ENCODE measurements around the gene IPO7. TPM values are rescaled to one million over a fixed set of nuclear protein-coding genes. Genes with fewer than 3 reads are reported as not detected.

IPO7 gene
- total and polyA plus RNA-seq, 7 donors = 110 to 355 (median 258) TPM

DNA sequence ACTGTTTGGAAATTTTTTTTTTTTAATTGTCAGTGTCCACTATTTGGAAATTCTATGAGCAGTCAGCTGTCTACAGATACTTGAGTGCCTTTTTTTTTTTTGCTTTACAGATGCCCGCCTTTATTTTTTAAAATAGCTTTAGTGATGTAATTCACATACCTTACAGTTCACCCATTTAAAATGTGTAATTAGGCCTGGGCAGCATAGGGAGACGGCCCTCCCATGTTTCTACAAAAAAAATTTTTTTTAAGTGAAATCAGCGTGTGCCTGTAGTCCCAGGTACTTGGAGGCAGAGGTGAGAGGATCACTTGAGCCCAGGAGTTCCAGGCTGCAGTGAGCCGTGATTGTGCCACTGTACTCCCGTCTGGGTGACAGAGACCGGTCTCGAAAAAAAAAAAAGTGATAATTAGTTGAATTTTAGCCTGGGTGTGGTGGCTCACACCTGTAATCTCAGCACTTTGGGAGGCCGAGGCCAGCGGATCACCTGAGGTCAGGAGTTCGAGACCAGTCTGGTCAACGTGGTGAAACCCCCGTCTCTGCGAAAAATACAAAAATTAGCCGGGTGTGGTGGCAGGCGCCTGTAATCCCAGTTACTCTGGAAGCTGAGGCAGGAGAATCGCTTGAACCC is 77.8 kb downstream of the IPO7 start:
- TF ChIP-seq, protein P1, sequence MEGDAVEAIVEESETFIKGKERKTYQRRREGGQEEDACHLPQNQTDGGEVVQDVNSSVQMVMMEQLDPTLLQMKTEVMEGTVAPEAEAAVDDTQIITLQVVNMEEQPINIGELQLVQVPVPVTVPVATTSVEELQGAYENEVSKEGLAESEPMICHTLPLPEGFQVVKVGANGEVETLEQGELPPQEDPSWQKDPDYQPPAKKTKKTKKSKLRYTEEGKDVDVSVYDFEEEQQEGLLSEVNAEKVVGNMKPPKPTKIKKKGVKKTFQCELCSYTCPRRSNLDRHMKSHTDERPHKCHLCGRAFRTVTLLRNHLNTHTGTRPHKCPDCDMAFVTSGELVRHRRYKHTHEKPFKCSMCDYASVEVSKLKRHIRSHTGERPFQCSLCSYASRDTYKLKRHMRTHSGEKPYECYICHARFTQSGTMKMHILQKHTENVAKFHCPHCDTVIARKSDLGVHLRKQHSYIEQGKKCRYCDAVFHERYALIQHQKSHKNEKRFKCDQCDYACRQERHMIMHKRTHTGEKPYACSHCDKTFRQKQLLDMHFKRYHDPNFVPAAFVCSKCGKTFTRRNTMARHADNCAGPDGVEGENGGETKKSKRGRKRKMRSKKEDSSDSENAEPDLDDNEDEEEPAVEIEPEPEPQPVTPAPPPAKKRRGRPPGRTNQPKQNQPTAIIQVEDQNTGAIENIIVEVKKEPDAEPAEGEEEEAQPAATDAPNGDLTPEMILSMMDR (IDR thresholded peaks at IDR 0.05) = no peak
- no peak for ATAC-seq
- 78 to 83% (median 79%) methylated on average over 16 of the region's 16 CpGs for WGBS, 3 donors

DNA sequence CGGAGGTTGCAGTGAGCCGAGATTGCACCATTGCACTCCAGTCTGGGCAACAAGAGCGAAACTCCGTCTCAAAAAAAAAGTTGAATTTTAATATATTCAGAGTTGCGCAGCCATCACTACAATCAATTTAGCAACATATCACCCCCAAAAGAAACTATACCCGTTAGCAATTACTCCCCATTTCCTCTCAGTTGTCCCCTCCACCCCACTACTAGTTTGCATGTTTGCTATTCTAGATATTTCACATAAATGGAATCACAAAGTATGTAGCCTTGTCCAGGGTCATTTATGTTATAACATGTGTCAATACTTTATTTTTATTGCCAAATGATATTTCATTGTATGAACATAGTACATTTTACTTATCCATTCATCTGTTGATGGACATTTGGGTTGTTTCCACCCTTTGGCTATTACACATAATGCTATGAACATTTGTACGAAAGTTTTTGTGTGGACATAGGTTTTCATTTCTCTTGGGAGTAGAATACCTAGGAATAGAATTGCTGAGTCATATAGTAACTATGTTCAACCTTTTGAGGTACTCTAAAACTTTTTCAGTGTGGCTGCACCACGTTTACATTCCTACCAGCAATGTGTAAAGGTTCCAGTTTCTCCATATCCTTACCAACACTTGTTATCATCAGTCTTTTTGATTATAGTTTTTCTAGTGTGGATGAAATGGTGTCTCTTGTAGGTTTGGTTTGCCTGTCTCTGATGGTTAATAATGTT is 78.5 kb downstream of the IPO7 start:
- WGBS, 3 donors = 82 to 90% (median 86%) methylated on average over 8 of the region's 8 CpGs

More for the DNA sequence above, 77.8 kb downstream of the IPO7 start:
- no peaks in the 10 kb centered on the region for H3K9me3 ChIP-seq
- no peak for DNase-seq
- intact Hi-C loops (cut with DNase I) = no loop called here
- peaks cover 14% of the 10 kb centered on the region for H3K4me1 ChIP-seq
- peak overlapping the region; percentile 98 for H3K27ac ChIP-seq
- peak overlapping the region; percentile 79 for H3K4me3 ChIP-seq
- no peaks in the 10 kb centered on the region for H3K27me3 ChIP-seq (ENCODE audit: insufficient read depth in 3 of 3, low read length in 2 of 3)
- H3K36me3 ChIP-seq (ENCODE audit: insufficient read depth in 1 of 2, low read depth in 1 of 2) = no peaks in the 10 kb centered on the region

DNA sequence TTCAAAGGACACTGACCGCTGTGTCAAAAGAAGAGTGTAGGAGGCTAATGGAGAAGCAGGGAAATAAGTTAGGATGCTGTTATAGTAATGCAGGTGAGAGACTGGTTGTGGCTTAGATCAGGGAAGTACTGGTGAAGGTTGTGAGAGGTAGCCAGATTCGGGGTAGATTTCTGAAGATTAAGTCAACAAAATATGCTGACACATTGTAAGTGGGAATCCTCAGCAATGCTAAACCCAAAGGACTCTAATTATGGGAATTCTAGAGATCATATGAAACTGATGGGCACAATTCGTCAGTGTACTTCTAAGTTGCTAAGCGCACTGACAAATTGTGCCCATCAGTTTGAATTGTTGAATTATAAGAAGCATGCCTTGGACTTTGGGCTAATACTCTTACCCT is 86.3 kb downstream of the IPO7 start:
- Histone ChIP-seq H3K9me3 (no peaks in the 10 kb centered on the region), H3K4me3 (no peak overlapping the region), H3K4me1 (no peaks in the 10 kb centered on the region), H3K27ac (no peak overlapping the region), H3K36me3 (ENCODE audit: insufficient read depth in 1 of 2, low read depth in 1 of 2) (peaks cover 2 to 53% of the 10 kb centered on the region in 2 donors), H3K27me3 (ENCODE audit: insufficient read depth in 3 of 3, low read length in 2 of 3) (no peaks in the 10 kb centered on the region)
- 89 to 95% (median 91%) methylated on average over 4 of the region's 4 CpGs for WGBS, 3 donors
- DNase-seq (no peak), ATAC-seq (no peak)
- TF ChIP-seq, protein P1 (IDR thresholded peaks at IDR 0.05) = no peak
- intact Hi-C loops (cut with DNase I) = no loop called here

More for the DNA sequence above, 78.5 kb downstream of the IPO7 start:
- no peaks in the 10 kb centered on the region for H3K27me3 ChIP-seq (ENCODE audit: insufficient read depth in 3 of 3, low read length in 2 of 3)
- TF ChIP-seq, protein P1 (IDR thresholded peaks at IDR 0.05) = no peak
- intact Hi-C loops (cut with DNase I) = no loop called here
- ATAC-seq = no peak
- H3K9me3 ChIP-seq = no peaks in the 10 kb centered on the region
- H3K27ac ChIP-seq = no peak overlapping the region
- no peaks in the 10 kb centered on the region for H3K36me3 ChIP-seq (ENCODE audit: insufficient read depth in 1 of 2, low read depth in 1 of 2)
- H3K4me1 ChIP-seq = peaks cover 14% of the 10 kb centered on the region
- DNase-seq = no peak
- H3K4me3 ChIP-seq = peak overlapping the region; percentile 79

DNA sequence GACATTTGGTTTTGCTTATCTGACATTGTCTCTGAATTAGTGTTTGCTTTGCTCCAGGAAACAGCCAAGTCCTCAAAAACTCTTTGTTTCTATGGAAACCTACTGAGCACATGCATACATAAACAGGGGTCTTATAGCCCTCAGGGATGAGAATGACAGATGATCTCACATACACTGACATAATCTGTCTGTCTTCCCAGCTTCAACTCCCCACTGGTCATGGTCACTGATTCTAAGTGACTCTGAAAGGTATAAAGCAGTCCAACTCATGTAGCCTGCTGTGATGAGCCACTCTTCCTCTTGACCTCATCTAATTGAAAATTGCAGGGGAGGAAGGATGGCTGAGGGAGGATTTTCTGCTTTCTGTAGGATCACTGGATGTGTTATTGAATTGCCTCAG is 89.0 kb downstream of the IPO7 start:
- no peaks in the 10 kb centered on the region for H3K27me3 ChIP-seq (ENCODE audit: insufficient read depth in 3 of 3, low read length in 2 of 3)
- H3K4me1 ChIP-seq = no peaks in the 10 kb centered on the region
- intact Hi-C loops (cut with DNase I) = no loop called here
- TF ChIP-seq, protein P1 (IDR thresholded peaks at IDR 0.05) = no peak
- H3K27ac ChIP-seq = no peak overlapping the region
- peaks cover 5 to 76% of the 10 kb centered on the region in 2 donors for H3K36me3 ChIP-seq (ENCODE audit: insufficient read depth in 1 of 2, low read depth in 1 of 2)
- ATAC-seq = no peak
- no peak overlapping the region for H3K4me3 ChIP-seq
- H3K9me3 ChIP-seq = no peaks in the 10 kb centered on the region
- DNase-seq = no peak

All from psoas muscle (tissue), 8 donors.